Raji (cell line): ENCODE data around the gene PARD6A.

Experiments used
- POLR2A ChIP-seq: IDR thresholded peaks from 2 replicates; pipeline ENCODE4 v1.6.1; 2011; ENCODE audit warnings: low read depth, low read length, control low read depth; ENCODE audit not compliant: insufficient read depth

The PARD6A gene

GRCh38 chr16:67669499-67670101, 8.8 kb downstream of the PARD6A start:
- TF ChIP-seq POLR2A = no peak

DNA sequence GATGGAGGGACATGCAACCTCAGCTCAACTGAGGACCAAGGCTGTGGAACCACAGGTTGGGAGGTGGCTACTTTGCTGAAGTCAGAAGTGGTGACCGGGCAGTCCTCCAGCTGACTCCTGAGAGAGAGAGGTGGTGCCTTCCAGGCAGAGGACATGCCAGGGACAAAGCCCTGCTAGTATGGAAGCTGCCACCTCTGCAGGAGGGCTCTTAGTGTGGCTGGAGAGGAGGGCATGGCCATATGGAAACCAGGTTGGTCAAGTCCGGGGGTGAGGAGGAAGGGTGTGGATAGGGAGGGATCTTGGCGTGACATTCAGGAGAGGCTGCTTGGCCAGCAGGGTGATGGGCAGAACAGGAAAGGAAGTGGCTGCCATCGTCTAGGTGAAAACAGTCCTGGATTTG, 11.5 kb downstream of the PARD6A start:
- no peak for TF ChIP-seq POLR2A

- TF ChIP-seq POLR2A = no peak
Measured at GRCh38 chr16:67672739-67673662, 12.2 kb downstream of the PARD6A start.

- no peak for TF ChIP-seq POLR2A
Measured at GRCh38 chr16:67673712-67674580, 13.2 kb downstream of the PARD6A start.

DNA sequence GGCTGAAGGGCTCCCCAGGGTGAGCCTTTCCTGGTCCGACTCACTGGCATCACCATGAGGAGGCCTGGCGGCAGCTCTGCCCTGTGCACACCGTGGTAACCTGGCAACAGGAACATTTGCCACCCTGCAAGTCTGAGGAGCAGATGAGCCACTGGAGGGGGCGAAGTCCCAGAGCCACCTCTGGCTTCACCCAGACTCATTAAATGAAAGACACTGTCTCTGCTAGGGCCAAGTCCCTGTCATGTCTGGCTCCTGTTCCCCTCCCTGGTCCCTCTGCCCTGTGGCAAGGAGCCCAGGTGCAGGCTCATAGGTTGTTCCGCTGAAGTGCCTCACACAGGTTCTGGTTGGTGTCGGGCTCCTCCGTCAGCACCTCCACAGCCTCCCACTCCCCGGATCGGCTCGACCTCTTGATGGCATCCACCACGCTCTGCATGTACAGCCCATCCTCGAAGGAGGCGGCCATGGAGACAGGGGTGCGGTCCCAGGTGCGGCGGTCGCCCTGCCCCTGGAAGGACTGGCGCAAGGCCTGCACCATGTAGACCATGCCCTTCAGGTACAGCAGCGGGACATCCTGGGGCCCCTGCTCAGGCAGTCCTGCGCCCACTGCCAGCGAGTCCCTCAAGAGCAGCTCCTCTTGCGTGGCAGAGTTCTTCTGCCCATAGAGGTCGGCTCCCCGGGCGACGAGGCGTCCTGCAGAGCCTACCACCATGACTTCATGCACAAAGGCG, 14.3 kb downstream of the PARD6A start:
- TF ChIP-seq POLR2A = no peak

DNA sequence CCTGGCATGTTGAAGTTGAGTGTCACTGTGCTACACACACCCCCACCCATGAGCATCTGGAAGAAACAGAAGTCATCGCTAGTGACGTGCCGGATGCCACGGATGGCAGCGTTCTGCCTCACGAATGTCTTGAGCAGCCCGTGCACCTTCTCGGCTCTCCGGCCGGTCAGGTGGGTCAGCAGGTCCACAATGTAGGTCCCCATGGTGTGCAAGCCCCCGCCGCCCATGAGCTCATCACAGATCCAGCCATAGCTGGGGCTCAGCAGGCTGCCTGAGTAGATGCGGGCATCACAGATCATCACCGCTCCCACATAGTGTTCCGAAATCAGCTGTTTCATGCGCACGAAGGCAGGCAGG, 14.8 kb downstream of the PARD6A start:
- no peak for TF ChIP-seq POLR2A

GRCh38 chr16:67675999-67676398, 15.2 kb downstream of the PARD6A start:
- TF ChIP-seq POLR2A = no peak

- TF ChIP-seq POLR2A = no peak
Measured at GRCh38 chr16:67676516-67676915, 15.8 kb downstream of the PARD6A start.

DNA sequence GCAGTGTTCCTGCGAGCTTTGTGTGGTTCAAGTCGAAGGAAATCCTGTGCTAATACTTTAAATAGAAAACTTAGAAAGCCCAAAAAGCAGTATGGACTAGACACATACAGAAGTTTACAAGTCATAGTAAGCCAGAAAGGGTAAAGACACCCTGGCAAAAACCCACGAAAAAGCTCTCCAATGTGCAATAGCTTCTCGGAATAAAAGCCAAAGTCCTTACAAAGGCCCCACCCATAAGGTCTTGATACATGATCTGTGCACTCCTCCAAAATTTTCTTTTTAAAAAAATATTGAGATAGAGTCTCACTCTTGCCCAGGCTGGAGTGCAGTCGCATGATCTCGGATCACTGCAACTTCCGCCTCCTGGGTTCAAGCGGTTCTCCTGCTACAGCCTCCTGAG, 16.2 kb downstream of the PARD6A start:
- TF ChIP-seq POLR2A = no peak

DNA sequence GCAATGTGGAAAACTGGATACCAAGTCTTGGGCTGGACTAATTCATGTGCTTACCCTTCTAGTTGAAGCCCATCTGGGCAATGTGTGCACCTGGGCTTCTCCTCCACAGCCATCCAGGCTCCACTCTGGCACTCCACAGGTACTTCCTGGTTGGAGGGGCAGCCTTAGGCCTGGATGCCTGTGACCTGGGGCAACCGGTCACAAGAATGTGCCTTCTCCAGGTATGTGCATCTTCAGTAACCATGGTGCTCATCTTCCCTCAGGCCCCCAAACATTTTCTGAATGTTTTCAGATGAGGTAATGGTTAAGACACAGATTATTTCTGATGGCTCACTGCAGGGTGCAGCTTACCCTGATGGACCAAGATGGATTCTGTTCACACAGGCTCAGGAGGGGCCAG, 17.0 kb downstream of the PARD6A start:
- no peak for TF ChIP-seq POLR2A

- TF ChIP-seq POLR2A = no peak
Measured at GRCh38 chr16:67678354-67679023, 17.7 kb downstream of the PARD6A start.

DNA sequence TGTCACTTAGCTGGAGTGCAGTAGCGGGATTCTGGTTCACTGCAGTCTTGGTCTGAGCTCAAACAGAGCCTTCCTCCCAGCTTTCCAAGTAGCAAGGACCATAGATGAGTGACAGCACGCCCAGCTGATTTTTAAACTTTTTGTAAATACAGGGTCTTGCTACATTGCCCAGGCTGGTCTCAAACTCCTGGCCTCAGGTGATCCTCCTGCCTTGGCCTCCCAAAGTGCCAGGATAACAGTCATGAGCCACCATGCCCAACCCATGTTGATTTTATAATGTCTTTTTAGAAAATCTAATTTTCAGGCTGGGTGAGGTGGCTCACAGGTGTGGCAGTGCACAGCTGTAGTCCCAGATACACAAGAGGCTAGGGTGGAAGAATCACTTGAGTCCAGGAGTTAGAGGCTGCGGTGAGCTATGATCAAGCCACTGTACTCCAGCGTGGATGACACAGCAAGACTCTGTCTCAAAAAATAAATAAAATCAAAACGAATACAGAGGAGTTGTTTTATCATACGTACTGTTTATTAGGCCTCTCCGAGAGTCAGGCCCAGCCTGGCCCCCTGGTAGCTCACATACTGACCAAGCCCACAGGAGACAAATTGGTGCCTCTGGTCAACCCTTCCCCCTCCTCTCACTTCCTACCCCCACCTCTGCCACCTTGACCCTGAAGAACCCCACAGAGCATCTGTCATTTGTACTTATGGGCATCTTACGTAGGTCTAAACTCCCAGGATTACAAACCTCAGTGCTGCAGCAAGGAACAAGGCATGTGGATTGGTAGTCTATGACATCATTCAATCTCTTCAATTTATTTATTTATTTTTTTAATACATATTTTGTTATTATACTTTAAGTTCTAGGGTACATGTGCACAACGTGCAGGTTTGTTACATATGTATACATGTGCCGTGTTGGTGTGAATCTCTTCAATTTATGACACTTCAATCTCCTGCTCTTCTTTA, 19.5 kb downstream of the PARD6A start:
- no peak for TF ChIP-seq POLR2A

DNA sequence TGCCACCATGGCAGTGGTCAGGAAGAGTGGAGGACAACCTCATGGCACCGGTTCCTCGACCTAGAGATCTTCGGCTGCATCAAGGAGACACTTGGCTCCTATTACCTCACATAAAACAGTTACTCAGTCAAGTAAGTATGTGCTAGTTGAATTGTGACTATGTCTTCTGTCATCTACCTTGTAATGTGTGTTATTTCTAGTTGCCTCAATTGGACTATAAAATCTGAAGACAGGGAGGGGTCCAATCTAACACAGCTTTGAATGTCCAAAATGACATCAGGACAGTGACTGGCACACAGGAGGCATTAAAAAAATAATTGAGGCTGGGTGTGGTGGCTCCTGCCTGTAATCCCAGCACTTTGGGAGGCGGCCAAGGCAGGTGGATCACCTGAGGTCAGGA, 23.0 kb downstream of the PARD6A start:
- TF ChIP-seq POLR2A = no peak
